Measurements from ENCODE around the gene NTHL1.
"Not testable (repeated sequence)": the region's sequence is repeated elsewhere in the genome, so short reads cannot be mapped to it uniquely, and the experiment has no call there.

NTHL1 gene

GRCh38 chr16:2035431-2036199 lies 12.0 kb downstream of the NTHL1 start:
- Histone ChIP-seq H3K27me3 (ENCODE audit: control insufficient read depth, low read length) (peaks cover 25% of the 10 kb centered on the region), H3K27ac (ENCODE audit: low read depth, low read length) (no peak overlapping the region), H3K4me2 (ENCODE audit: low read length) (no peak overlapping the region), H3F3A (ENCODE audit: control insufficient read depth, insufficient read depth) (no peaks in the 10 kb centered on the region), H3K9me2 (replicated peaks; ENCODE audit: control insufficient read depth, low read length) (no peaks in the 10 kb centered on the region), H3K4me3 (ENCODE audit: low read length) (no peak overlapping the region), H3K4me1 (ENCODE audit: control insufficient read depth, low read length) (no peaks in the 10 kb centered on the region), H4K20me1 (ENCODE audit: control insufficient read depth, insufficient read depth, low read depth, low read length) (no peaks in the 10 kb centered on the region), H3K9me3 (ENCODE audit: control insufficient read depth, insufficient read depth, low read length) (no peaks in the 10 kb centered on the region), H3K79me2 (ENCODE audit: control insufficient read depth, low read length) (no peaks in the 10 kb centered on the region), H3K36me3 (ENCODE audit: control insufficient read depth, low read length) (no peaks in the 10 kb centered on the region)
- no peak for TF ChIP-seq CTCF (IDR thresholded peaks at IDR 0.05; ENCODE audit: low read depth, low read length, poor library complexity, severe bottlenecking)
- TF ChIP-seq EZH2phosphoT487 (IDR thresholded peaks at IDR 0.05; ENCODE audit: borderline replicate concordance, low read length): no peak

GRCh38 chr16:2034696-2035430 lies 12.8 kb downstream of the NTHL1 start:
- no peak overlapping the region for H3K4me3 ChIP-seq (ENCODE audit: low read length)
- no peak overlapping the region for H3K27ac ChIP-seq (ENCODE audit: low read depth, low read length)
- H3K4me2 ChIP-seq (ENCODE audit: low read length): no peak overlapping the region

GRCh38 chr16:2033909-2034695 lies 13.5 kb downstream of the NTHL1 start:
- H3K36me3 ChIP-seq (ENCODE audit: control insufficient read depth, low read length); H3K79me2 ChIP-seq (ENCODE audit: control insufficient read depth, low read length); H3K4me3 ChIP-seq (ENCODE audit: low read length); H3K4me2 ChIP-seq (ENCODE audit: low read length); H4K20me1 ChIP-seq (ENCODE audit: control insufficient read depth, insufficient read depth, low read depth, low read length); H3K4me1 ChIP-seq (ENCODE audit: control insufficient read depth, low read length); H3K9me3 ChIP-seq (ENCODE audit: control insufficient read depth, insufficient read depth, low read length); H3F3A ChIP-seq (ENCODE audit: control insufficient read depth, insufficient read depth); H3K27ac ChIP-seq (ENCODE audit: low read depth, low read length); H3K9me2 ChIP-seq (replicated peaks; ENCODE audit: control insufficient read depth, low read length): not testable (repeated sequence)
- H3K27me3 ChIP-seq (ENCODE audit: control insufficient read depth, low read length): peaks cover 26% of the 10 kb centered on the region

More at GRCh38 chr16:2034696-2035430, 12.8 kb downstream of the NTHL1 start:
- H3K9me3 ChIP-seq (ENCODE audit: control insufficient read depth, insufficient read depth, low read length): no peaks in the 10 kb centered on the region
- no peaks in the 10 kb centered on the region for H3K36me3 ChIP-seq (ENCODE audit: control insufficient read depth, low read length)
- H4K20me1 ChIP-seq (ENCODE audit: control insufficient read depth, insufficient read depth, low read depth, low read length): no peaks in the 10 kb centered on the region
- H3K79me2 ChIP-seq (ENCODE audit: control insufficient read depth, low read length): no peaks in the 10 kb centered on the region
- H3K4me1 ChIP-seq (ENCODE audit: control insufficient read depth, low read length): no peaks in the 10 kb centered on the region
- peaks cover 25% of the 10 kb centered on the region for H3K27me3 ChIP-seq (ENCODE audit: control insufficient read depth, low read length)
- H3F3A ChIP-seq (ENCODE audit: control insufficient read depth, insufficient read depth): no peaks in the 10 kb centered on the region
- TF ChIP-seq CTCF (IDR thresholded peaks at IDR 0.05; ENCODE audit: low read depth, low read length, poor library complexity, severe bottlenecking): no peak
- H3K9me2 ChIP-seq (replicated peaks; ENCODE audit: control insufficient read depth, low read length): no peaks in the 10 kb centered on the region

Measured in DOHH2 (cell line).